ENCODE data around the gene SPCS2. TPM values are rescaled to one million over a fixed set of nuclear protein-coding genes. Genes with fewer than 3 reads are reported as not detected.
"Not testable (repeated sequence)": the region's sequence is repeated elsewhere in the genome, so short reads cannot be mapped to it uniquely, and the experiment has no call there.

Gene SPCS2
- total and polyA plus RNA-seq, 2 donors, result 29.3 to 187 TPM

DNA sequence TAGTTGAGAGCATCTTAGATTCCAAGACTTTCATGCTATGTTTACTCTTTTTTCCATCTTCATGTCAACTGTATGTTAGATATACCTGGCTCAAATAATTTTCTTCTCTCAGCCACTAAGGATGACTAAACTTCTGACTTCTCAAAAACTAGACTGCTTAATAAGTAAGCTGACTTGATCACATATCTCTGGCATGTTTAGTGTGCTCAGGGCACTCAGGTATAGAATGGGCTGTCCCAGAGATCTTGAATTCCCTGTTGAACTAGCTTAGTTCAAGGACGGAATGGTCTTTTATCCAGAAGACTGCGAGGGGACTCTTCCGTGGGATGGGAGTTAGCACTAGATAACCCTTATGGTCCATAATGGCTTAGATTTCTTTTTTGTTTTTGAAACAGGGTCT lies 52.6 kb downstream of the SPCS2 start:
- no peaks in the 10 kb centered on the region for H3K9me3 ChIP-seq (ENCODE audit: control insufficient read depth in 2 of 2, insufficient read depth in 1 of 2, low read length in 1 of 2)
- no peaks in the 10 kb centered on the region for H3K27me3 ChIP-seq (ENCODE audit: control insufficient read depth in 2 of 2, insufficient read depth in 1 of 2, low read length in 1 of 2)
- no peak for DNase-seq (ENCODE audit: low read depth in 6 of 9, low spot score in 9 of 9)
- 98% methylated on average over 3 of the region's 3 CpGs for WGBS
- H3K4me1 ChIP-seq (ENCODE audit: control insufficient read depth in 2 of 2, insufficient read depth in 2 of 2, low read length in 2 of 2), result no peaks in the 10 kb centered on the region
- no peak overlapping the region for H3K27ac ChIP-seq (ENCODE audit: low read depth in 1 of 2, low read length in 1 of 2)
- peaks cover 20 to 21% of the 10 kb centered on the region in 2 donors for H3K36me3 ChIP-seq (ENCODE audit: control insufficient read depth in 2 of 2, insufficient read depth in 2 of 2, low read length in 1 of 2)
- H3K4me3 ChIP-seq (ENCODE audit: low read length in 2 of 2), result no peak overlapping the region

DNA sequence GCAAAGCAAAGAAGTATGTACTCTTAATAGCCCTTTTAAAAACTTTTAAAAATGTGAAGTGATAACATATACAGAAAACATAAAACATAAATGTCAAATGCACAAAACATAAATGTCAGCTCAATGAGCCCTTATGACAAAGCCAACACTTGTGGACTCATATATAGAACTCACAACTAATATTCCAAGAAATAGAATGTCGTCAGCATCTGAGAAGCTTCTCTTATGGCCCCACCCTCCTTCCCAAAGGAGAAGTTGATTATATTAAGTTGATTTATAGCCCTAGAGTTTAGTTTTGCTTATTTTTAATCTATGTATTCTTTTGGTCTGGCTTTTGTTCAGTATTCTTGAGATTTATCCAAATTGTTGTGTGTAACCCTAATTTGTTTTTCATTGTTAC lies 53.5 kb downstream of the SPCS2 start:
- no peak for DNase-seq (ENCODE audit: low read depth in 6 of 9, low spot score in 9 of 9)
- peaks cover 24 to 26% of the 10 kb centered on the region in 2 donors for H3K36me3 ChIP-seq (ENCODE audit: control insufficient read depth in 2 of 2, insufficient read depth in 2 of 2, low read length in 1 of 2)

DNA sequence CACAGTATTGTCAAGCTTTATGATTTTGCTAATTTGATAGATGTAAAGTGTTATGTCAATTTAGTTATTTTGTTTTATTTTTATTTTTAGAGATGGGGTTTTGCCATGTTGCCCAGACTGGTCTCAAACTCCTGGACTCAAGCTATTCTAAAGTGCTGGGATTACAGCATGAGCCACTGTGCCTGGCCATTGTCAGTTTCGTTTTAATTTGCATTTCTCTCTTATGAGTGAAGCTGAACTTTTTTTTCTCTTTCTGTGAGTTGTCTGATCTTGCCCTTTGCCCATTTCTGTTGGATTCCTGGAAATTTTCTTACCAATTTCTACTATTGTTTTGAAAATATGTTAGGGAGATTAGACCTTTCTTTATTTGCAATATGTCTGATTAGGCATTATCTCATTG lies 55.1 kb downstream of the SPCS2 start:
- Histone ChIP-seq H3K27me3 (ENCODE audit: control insufficient read depth in 2 of 2, insufficient read depth in 1 of 2, low read length in 1 of 2) (no peaks in the 10 kb centered on the region), H3K4me3 (ENCODE audit: low read length in 2 of 2) (no peak overlapping the region), H3K4me1 (ENCODE audit: control insufficient read depth in 2 of 2, insufficient read depth in 2 of 2, low read length in 2 of 2) (no peaks in the 10 kb centered on the region), H3K36me3 (ENCODE audit: control insufficient read depth in 2 of 2, insufficient read depth in 2 of 2, low read length in 1 of 2) (peaks cover 37 to 40% of the 10 kb centered on the region in 2 donors), H3K9me3 (ENCODE audit: control insufficient read depth in 2 of 2, insufficient read depth in 1 of 2, low read length in 1 of 2) (no peaks in the 10 kb centered on the region), H3K27ac (ENCODE audit: low read depth in 1 of 2, low read length in 1 of 2) (no peak overlapping the region)
- 93% methylated on average over 1 of the region's 1 CpG for WGBS
- DNase-seq (ENCODE audit: low read depth in 6 of 9, low spot score in 9 of 9), result no peak

More for the DNA sequence above, 53.5 kb downstream of the SPCS2 start:
- no peak overlapping the region for H3K27ac ChIP-seq (ENCODE audit: low read depth in 1 of 2, low read length in 1 of 2)
- no peak overlapping the region for H3K4me3 ChIP-seq (ENCODE audit: low read length in 2 of 2)
- no peaks in the 10 kb centered on the region for H3K4me1 ChIP-seq (ENCODE audit: control insufficient read depth in 2 of 2, insufficient read depth in 2 of 2, low read length in 2 of 2)
- WGBS, result 95% methylated on average over 1 of the region's 1 CpG
- no peaks in the 10 kb centered on the region for H3K27me3 ChIP-seq (ENCODE audit: control insufficient read depth in 2 of 2, insufficient read depth in 1 of 2, low read length in 1 of 2)
- no peaks in the 10 kb centered on the region for H3K9me3 ChIP-seq (ENCODE audit: control insufficient read depth in 2 of 2, insufficient read depth in 1 of 2, low read length in 1 of 2)

DNA sequence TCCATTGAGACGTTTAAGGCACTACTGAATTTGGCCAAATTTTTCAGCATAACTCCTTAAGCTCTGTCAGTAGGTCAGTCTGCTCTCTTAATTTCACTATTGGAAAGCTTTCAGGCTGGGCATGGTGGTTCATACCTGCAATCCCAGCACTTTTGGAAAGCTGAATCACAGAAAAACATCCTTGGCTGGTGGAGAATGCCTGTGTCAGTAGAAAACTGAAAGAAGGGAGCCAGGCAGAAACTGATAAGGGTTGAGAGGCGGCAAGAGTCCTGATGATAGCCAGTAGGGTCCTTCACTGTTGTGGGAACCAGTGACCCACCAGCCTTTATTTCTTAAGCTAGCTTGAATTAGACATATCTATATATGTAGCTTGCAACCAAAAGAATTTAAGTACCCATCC lies 62.3 kb downstream of the SPCS2 start:
- H3K4me3 ChIP-seq (ENCODE audit: low read length in 2 of 2), result no peak overlapping the region
- H3K36me3 ChIP-seq (ENCODE audit: control insufficient read depth in 2 of 2, insufficient read depth in 2 of 2, low read length in 1 of 2), result peaks cover 45 to 51% of the 10 kb centered on the region in 2 donors
- peaks cover 0 to 6% of the 10 kb centered on the region in 2 donors for H3K4me1 ChIP-seq (ENCODE audit: control insufficient read depth in 2 of 2, insufficient read depth in 2 of 2, low read length in 2 of 2)
- 97% methylated on average over 2 of the region's 2 CpGs for WGBS
- DNase-seq (ENCODE audit: low read depth in 6 of 9, low spot score in 9 of 9), result no peak
- H3K27me3 ChIP-seq (ENCODE audit: control insufficient read depth in 2 of 2, insufficient read depth in 1 of 2, low read length in 1 of 2), result no peaks in the 10 kb centered on the region
- no peak overlapping the region for H3K27ac ChIP-seq (ENCODE audit: low read depth in 1 of 2, low read length in 1 of 2)
- no peaks in the 10 kb centered on the region for H3K9me3 ChIP-seq (ENCODE audit: control insufficient read depth in 2 of 2, insufficient read depth in 1 of 2, low read length in 1 of 2)

DNA sequence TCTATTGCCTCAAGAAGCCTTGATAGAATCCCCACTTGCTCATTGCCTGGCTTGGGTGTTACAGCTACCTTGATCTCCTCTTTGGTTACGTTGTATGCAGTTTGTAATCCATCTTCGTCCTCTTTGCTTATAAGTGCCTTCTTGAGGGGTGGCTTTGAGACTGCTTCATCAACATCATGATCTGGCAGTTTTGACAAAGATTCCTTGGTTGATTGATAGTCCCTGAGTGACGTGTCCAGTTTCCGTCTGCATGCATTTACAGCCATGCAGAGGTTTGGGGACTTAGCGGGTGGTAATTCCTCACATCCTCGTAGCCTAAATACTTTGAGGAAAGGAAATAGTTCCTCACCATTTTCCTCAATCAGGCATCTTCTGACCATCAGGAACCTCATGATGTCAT lies 62.8 kb downstream of the SPCS2 start:
- peaks cover 0 to 6% of the 10 kb centered on the region in 2 donors for H3K4me1 ChIP-seq (ENCODE audit: control insufficient read depth in 2 of 2, insufficient read depth in 2 of 2, low read length in 2 of 2)
- no peaks in the 10 kb centered on the region for H3K27me3 ChIP-seq (ENCODE audit: control insufficient read depth in 2 of 2, insufficient read depth in 1 of 2, low read length in 1 of 2)
- H3K4me3 ChIP-seq (ENCODE audit: low read length in 2 of 2), result no peak overlapping the region
- WGBS, result 97% methylated on average over 6 of the region's 6 CpGs
- H3K9me3 ChIP-seq (ENCODE audit: control insufficient read depth in 2 of 2, insufficient read depth in 1 of 2, low read length in 1 of 2), result no peaks in the 10 kb centered on the region
- DNase-seq (ENCODE audit: low read depth in 6 of 9, low spot score in 9 of 9), result no peak
- H3K27ac ChIP-seq (ENCODE audit: low read depth in 1 of 2, low read length in 1 of 2), result no peak overlapping the region
- H3K36me3 ChIP-seq (ENCODE audit: control insufficient read depth in 2 of 2, insufficient read depth in 2 of 2, low read length in 1 of 2), result peaks cover 40 to 46% of the 10 kb centered on the region in 2 donors

DNA sequence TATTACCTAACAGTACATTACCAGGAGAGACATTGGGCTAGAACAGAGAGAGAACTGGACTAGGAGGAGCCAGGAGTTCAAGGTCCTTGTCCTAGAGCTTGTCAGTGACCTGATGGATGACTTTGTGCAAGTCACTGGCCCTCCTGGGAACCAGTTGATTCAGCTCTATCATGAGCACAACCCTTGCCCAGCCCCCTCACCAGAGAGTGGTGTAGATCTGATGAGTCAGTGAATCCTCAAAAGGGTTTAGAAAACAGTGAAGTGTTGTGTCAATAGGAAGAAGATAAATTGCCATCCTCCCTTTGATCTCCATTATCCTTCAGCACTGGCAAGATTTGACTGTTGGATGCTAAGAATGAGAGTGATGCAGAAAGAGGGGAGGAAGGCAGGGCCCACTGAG lies 64.0 kb downstream of the SPCS2 start:
- Histone ChIP-seq H3K36me3 (ENCODE audit: control insufficient read depth in 2 of 2, insufficient read depth in 2 of 2, low read length in 1 of 2) (peaks cover 32 to 36% of the 10 kb centered on the region in 2 donors), H3K27me3 (ENCODE audit: control insufficient read depth in 2 of 2, insufficient read depth in 1 of 2, low read length in 1 of 2) (no peaks in the 10 kb centered on the region), H3K4me1 (ENCODE audit: control insufficient read depth in 2 of 2, insufficient read depth in 2 of 2, low read length in 2 of 2) (peaks cover 0 to 6% of the 10 kb centered on the region in 2 donors), H3K9me3 (ENCODE audit: control insufficient read depth in 2 of 2, insufficient read depth in 1 of 2, low read length in 1 of 2) (no peaks in the 10 kb centered on the region), H3K27ac (ENCODE audit: low read depth in 1 of 2, low read length in 1 of 2) (peak overlapping the region in 1 of 2 donors; percentile 81), H3K4me3 (ENCODE audit: low read length in 2 of 2) (no peak overlapping the region)
- DNase-seq (ENCODE audit: low read depth in 6 of 9, low spot score in 9 of 9), result no peak

DNA sequence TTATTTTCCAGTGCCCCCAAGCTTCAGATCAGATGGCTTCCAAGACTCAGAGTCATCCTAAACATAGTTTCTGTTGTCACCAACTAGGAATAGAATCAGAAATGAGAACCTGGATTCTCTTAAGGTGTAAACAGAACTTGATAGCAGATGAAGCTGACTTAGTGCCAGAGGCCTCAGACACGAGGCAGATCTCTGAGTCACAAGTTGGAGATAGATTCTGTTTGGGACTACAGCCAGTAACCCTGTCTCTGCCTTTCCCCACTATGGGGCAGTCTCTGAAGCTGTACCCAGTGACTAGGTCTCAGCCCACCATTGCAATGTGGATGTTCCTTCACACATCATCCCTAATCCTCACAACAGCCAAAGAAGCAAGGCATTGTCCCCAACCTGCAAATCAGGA lies 65.1 kb downstream of the SPCS2 start:
- peak overlapping the region in 1 of 2 donors; percentile 60 for H3K27ac ChIP-seq (ENCODE audit: low read depth in 1 of 2, low read length in 1 of 2)
- DNase-seq (ENCODE audit: low read depth in 6 of 9, low spot score in 9 of 9), result peak in 1 of 9 donors; percentile 9
- H3K27me3 ChIP-seq (ENCODE audit: control insufficient read depth in 2 of 2, insufficient read depth in 1 of 2, low read length in 1 of 2), result no peaks in the 10 kb centered on the region
- H3K9me3 ChIP-seq (ENCODE audit: control insufficient read depth in 2 of 2, insufficient read depth in 1 of 2, low read length in 1 of 2), result no peaks in the 10 kb centered on the region
- peaks cover 21 to 27% of the 10 kb centered on the region in 2 donors for H3K36me3 ChIP-seq (ENCODE audit: control insufficient read depth in 2 of 2, insufficient read depth in 2 of 2, low read length in 1 of 2)
- H3K4me1 ChIP-seq (ENCODE audit: control insufficient read depth in 2 of 2, insufficient read depth in 2 of 2, low read length in 2 of 2), result peaks cover 0 to 6% of the 10 kb centered on the region in 2 donors
- 85% methylated on average over 1 of the region's 1 CpG for WGBS
- H3K4me3 ChIP-seq (ENCODE audit: low read length in 2 of 2), result no peak overlapping the region

DNA sequence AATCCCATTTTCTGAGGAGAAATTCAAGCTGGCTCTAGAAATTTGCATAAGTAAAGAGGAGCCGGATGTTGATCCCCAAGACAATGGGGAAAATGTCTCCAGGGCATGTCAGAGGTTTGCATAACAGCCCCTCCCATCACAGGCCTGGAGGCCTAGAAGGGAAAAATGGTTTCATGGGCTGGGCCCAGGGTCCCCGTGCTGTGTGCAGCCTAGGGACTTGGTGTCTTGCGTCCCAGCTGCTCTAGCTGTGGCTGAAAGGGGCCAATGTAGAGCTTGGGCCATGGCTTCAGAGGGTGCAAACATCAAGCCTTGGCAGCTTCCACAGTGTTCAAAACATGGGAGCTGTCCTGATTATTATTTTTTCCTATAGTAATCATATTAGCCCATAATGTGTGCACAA lies 70.1 kb downstream of the SPCS2 start:
- WGBS, result 98% methylated on average over 3 of the region's 3 CpGs
- H3K4me3 ChIP-seq (ENCODE audit: low read length in 2 of 2); H3K9me3 ChIP-seq (ENCODE audit: control insufficient read depth in 2 of 2, insufficient read depth in 1 of 2, low read length in 1 of 2); H3K27me3 ChIP-seq (ENCODE audit: control insufficient read depth in 2 of 2, insufficient read depth in 1 of 2, low read length in 1 of 2); H3K36me3 ChIP-seq (ENCODE audit: control insufficient read depth in 2 of 2, insufficient read depth in 2 of 2, low read length in 1 of 2); H3K27ac ChIP-seq (ENCODE audit: low read depth in 1 of 2, low read length in 1 of 2); H3K4me1 ChIP-seq (ENCODE audit: control insufficient read depth in 2 of 2, insufficient read depth in 2 of 2, low read length in 2 of 2); DNase-seq (ENCODE audit: low read depth in 6 of 9, low spot score in 9 of 9): not testable (repeated sequence)

DNA sequence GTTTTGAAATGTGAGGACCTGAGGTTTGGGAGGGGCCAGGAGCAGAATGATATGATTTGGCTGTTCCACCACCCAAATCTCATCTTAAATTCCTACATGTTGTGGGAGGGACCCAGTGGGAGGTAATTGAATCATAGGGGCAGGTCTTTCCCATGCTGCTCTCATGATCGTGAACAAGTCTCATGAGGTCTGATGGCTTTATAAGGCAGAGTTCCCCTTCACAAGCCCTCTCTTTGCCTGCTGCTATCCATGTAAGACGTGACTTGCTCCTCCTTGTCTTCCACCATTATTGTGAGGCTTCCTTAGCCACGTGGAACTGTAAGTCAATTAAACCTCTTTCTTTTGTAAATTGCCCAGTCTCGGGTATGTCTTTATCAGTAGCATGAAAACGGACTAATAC lies 71.3 kb downstream of the SPCS2 start:
- not testable (repeated sequence) for H3K27me3 ChIP-seq (ENCODE audit: control insufficient read depth in 2 of 2, insufficient read depth in 1 of 2, low read length in 1 of 2); H3K4me3 ChIP-seq (ENCODE audit: low read length in 2 of 2); H3K27ac ChIP-seq (ENCODE audit: low read depth in 1 of 2, low read length in 1 of 2); DNase-seq (ENCODE audit: low read depth in 6 of 9, low spot score in 9 of 9); H3K36me3 ChIP-seq (ENCODE audit: control insufficient read depth in 2 of 2, insufficient read depth in 2 of 2, low read length in 1 of 2); H3K4me1 ChIP-seq (ENCODE audit: control insufficient read depth in 2 of 2, insufficient read depth in 2 of 2, low read length in 2 of 2); H3K9me3 ChIP-seq (ENCODE audit: control insufficient read depth in 2 of 2, insufficient read depth in 1 of 2, low read length in 1 of 2)
- WGBS, result 94% methylated on average over 5 of the region's 5 CpGs

DNA sequence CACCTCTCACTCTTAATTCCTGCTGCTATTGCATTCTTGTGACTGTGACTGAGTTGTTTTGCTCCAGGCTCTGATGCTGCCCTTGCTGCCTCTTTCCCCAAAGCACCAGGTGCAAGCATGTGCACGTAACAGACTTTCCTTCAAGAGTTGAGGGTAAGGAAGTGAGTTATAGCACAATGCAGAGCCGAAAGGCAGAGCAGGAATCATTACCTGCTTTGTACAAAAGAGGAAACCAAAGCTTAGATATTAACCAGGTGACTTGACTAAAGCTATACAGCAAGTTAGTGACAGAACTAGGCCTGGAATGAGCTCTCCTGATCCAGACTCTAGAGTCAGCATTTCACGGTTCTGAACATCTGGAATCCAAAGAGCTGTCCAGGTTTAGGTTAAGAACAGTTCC lies 73.2 kb downstream of the SPCS2 start:
- Histone ChIP-seq H3K36me3 (ENCODE audit: control insufficient read depth in 2 of 2, insufficient read depth in 2 of 2, low read length in 1 of 2) (no peaks in the 10 kb centered on the region), H3K27ac (ENCODE audit: low read depth in 1 of 2, low read length in 1 of 2) (peak overlapping the region; percentile 11 to 37), H3K27me3 (ENCODE audit: control insufficient read depth in 2 of 2, insufficient read depth in 1 of 2, low read length in 1 of 2) (no peaks in the 10 kb centered on the region), H3K4me1 (ENCODE audit: control insufficient read depth in 2 of 2, insufficient read depth in 2 of 2, low read length in 2 of 2) (no peaks in the 10 kb centered on the region), H3K9me3 (ENCODE audit: control insufficient read depth in 2 of 2, insufficient read depth in 1 of 2, low read length in 1 of 2) (no peaks in the 10 kb centered on the region), H3K4me3 (ENCODE audit: low read length in 2 of 2) (no peak overlapping the region)
- 95% methylated on average over 3 of the region's 3 CpGs for WGBS
- DNase-seq (ENCODE audit: low read depth in 6 of 9, low spot score in 9 of 9), result no peak
